ENCODE measurements around the gene MYH14. TPM values are rescaled to one million over a fixed set of nuclear protein-coding genes. Genes with fewer than 3 reads are reported as not detected.

The MYH14 gene
- total and polyA plus RNA-seq, 5 donors = 69.9 to 92.9 (median 73.6) TPM

DNA sequence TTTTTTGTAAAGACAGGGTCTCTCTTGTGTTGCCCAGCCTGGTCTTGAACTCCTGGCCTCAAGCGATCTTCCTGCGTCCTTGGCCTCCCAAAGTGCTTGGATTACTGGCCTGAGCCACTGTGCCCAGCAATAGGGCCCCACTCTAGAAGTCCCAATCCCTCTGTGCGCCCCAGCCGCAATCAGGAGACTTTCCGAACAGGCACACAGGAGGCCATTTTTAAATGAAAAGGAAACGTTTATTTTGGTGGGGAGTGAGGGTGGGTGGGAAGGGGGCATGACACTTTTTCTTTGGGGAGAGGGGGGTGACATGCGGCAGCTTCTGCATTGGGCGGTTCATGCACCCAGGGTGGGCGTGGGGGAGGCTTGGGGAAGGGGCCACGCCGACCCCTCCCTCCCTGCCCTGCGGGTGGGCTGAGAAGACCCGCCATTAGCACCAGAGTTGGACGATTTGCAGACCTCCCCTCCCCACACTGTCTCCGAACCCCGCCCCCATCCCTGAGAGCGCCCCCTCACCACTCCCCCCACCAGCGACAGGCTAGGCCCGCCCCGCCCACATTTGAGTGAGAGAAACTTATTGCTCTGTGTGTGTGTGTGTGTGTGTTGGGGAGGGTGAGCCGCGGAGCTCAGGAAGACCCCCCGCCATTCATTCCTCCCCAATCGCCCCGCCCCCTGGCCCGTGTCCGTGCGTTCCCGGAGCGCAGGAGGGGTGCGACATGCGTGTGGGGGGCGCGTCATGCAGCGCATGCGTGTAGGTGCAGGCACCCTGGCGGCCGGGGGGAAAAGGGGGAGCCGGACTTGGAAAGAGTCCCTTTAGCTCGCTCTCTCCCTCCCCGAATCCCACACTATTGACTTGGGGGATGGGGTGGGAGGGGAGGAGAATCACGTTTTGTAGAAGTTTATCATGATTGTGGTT lies 108.6 kb downstream of the MYH14 start:
- intact Hi-C loops (cut with DNase I) = no loop called here
- Histone ChIP-seq H3K4me1 (ENCODE audit: control insufficient read depth, insufficient read depth, low read length) (no peaks in the 10 kb centered on the region), H3K9me3 (ENCODE audit: control insufficient read depth, low read length) (no peaks in the 10 kb centered on the region), H3K4me3 (ENCODE audit: low read length) (peak overlapping the region; percentile 6), H3K27ac (ENCODE audit: low read length) (no peak overlapping the region), H3K27me3 (ENCODE audit: control insufficient read depth, insufficient read depth) (no peaks in the 10 kb centered on the region)
- 3% methylated on average over 42 of the region's 42 CpGs for WGBS
- DNase-seq (peak in 2 of 3 donors; percentile 60 to 77), ATAC-seq (peak; percentile 36 to 51)

DNA sequence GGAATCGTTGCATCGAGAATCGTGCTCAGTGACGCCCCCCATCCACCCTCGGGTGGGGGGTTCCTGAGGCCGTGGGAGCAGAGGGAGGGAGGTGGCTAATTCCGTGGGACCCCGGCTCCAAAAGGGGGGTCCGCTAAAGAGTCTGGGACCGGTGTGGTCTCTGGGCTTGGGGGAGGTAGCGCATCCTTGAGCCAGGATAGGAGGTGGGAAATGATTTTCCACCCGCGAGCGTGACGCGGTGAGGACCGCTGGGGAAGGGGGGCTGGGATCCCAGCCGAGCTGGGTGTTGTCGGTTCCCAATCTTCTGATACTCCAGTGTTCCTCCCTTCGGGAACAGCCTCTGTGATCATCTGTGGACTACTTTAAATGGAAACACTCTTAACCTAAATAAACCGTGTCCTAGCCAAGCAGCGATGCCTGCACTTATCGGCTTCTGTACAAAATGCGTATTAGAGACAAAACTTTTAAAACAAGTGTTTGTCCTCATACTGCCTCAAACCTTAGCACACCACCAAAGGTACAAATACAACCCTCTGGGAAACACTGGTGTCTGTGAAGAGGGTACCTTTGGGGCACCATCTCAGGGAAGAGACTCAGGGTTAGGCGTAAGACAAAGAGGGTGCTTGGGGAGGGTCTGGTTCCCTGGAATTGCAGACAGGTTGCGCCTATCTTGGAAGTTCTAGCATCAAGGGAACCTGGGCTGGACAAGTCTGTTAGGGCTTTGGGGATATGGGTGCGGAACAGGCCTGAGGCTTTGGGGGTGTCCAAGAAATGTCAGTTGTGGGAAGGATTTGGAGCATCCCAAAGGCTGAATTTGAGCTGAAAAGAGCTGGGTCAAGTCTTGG lies 109.8 kb downstream of the MYH14 start:
- Histone ChIP-seq H3K4me3 (ENCODE audit: low read length) (peak overlapping the region; percentile 7), H3K27ac (ENCODE audit: low read length) (no peak overlapping the region), H3K27me3 (ENCODE audit: control insufficient read depth, insufficient read depth) (no peaks in the 10 kb centered on the region), H3K9me3 (ENCODE audit: control insufficient read depth, low read length) (no peaks in the 10 kb centered on the region), H3K4me1 (ENCODE audit: control insufficient read depth, insufficient read depth, low read length) (no peaks in the 10 kb centered on the region)
- 8% methylated on average over 27 of the region's 27 CpGs for WGBS
- intact Hi-C loops (cut with DNase I) = no loop called here
- no peak for DNase-seq
- no peak for ATAC-seq

DNA sequence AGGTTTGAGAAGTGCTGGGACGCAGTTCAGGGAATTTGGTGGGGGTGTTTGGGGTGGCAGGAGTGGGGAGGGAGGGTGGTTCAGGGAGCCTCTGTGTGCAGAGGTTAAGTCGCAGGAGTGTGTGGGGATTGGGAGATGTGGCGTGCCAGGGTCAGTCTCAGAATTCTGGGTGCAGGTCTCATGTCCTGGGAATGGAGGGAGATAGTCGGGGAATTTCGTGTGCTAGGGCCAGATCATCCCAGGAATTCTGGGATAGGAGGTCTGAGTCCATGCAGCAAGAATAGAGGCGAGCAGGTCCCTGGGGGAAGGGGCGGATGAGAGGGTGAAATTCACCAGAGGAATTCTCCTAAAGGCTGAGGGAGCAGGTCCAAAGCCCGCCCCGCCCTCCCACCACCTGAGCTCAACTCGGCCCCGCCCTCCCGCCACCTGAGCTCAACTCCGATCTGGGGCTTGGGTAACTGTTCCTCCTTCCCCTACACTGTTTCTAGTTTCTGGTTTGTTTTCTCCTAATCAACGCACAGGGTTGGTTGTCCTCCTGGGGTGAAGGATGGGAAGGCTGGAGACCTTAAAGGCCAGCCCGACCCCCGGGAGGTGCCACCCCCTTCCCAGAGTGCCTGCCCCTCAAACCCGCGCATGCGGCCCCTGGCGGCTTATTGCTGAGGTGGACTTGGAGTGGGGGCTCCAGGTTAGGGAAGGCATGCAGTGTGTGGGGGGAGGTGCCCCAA lies 110.6 kb downstream of the MYH14 start:
- Histone ChIP-seq H3K4me1 (ENCODE audit: control insufficient read depth, insufficient read depth, low read length) (no peaks in the 10 kb centered on the region), H3K27me3 (ENCODE audit: control insufficient read depth, insufficient read depth) (no peaks in the 10 kb centered on the region), H3K4me3 (ENCODE audit: low read length) (no peak overlapping the region), H3K9me3 (ENCODE audit: control insufficient read depth, low read length) (no peaks in the 10 kb centered on the region), H3K27ac (ENCODE audit: low read length) (no peak overlapping the region)
- WGBS = 4% methylated on average over 20 of the region's 20 CpGs
- DNase-seq (no peak), ATAC-seq (no peak)
- intact Hi-C loops (cut with DNase I) = no loop called here

DNA sequence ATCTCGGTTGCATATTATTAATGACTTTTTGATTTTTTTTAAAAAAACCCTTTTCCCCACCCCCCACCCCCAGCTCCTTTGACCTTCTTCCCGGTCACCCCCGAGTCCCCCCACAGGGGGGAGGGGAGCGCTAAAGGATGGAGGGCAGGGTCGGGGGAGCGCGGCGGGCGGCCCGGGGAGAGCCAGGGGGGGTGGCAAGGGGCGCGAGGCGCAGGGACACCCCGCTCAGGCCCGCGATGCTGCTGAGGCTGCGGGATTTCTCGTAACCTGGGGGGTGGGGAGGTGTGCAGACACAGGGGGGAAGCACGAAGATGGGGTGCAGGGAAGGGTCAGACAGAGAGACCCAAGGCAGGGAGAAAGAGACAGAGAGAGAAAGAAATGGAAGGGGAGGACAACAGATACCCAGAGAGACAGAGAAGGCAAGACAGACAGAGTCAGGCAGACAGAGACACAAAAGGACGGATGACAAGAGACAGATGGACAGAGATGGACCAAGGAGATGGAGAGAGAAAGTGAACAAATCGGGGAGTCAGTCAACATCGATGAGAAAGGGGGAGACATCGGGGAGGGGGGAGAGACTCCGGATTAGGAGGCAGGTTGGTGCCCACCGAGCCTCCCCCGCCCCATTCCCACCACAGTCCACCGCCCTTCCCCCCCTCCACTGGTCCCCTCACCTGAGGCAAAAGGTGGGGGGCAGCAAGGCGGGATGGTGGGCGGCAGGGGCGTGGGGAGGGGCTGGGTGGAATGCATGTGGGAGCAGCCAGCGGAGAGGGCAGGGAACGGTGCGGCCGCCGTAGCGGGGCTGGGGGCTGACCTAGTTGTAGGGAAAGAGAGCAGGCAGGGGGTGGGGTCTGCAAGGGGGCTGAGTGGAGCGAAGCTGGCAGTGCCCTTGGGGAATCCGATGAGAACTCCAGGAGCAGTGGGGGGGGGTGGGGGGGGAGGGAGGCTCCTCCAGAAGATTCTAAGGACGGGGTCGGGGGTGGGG lies 111.6 kb downstream of the MYH14 start:
- DNase-seq = no peak
- peak overlapping the region; percentile 26 for H3K4me3 ChIP-seq (ENCODE audit: low read length)
- H3K9me3 ChIP-seq (ENCODE audit: control insufficient read depth, low read length) = no peaks in the 10 kb centered on the region
- 1% methylated on average over 40 of the region's 40 CpGs for WGBS
- ATAC-seq = no peak
- no peaks in the 10 kb centered on the region for H3K27me3 ChIP-seq (ENCODE audit: control insufficient read depth, insufficient read depth)
- H3K27ac ChIP-seq (ENCODE audit: low read length) = no peak overlapping the region
- no peaks in the 10 kb centered on the region for H3K4me1 ChIP-seq (ENCODE audit: control insufficient read depth, insufficient read depth, low read length)
- intact Hi-C loops (cut with DNase I) = no loop called here

DNA sequence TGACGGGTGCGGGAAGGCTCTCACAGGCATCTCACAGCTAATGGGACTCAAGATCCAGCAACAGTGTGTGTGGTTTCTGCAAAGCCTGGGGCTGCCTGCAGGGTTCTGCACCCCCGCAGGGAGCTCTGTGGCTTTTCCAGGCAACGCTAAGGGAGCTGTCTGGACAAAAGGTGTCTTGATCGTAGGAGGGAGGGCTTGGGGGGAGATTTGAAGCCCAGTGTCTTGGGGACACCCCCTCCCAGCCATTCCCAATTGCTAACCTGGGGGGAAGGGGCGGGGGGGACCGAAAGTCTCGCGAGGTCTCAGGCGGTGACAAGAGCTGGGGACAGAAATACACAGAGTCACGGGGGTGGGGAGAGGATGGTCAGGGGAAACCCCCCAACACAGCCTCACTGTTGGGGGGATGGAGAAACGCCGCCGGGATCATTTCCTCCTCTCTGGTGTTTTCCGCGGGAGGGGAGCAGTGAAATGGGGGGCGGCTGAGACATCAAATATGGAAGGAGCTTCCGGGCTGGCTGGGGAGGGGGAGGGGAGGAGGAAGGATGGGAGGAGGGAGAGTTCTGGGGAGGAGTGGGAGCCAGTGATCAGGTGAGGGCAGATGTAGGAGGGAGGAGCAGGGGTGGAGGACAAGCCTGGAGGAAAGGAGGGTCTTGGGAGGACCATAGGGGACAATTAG lies 112.5 kb downstream of the MYH14 start:
- DNase-seq (no peak), ATAC-seq (peak in 1 of 2 donors; percentile 6)
- no peaks in the 10 kb centered on the region for H3K9me3 ChIP-seq (ENCODE audit: control insufficient read depth, low read length)
- no peaks in the 10 kb centered on the region for H3K4me1 ChIP-seq (ENCODE audit: control insufficient read depth, insufficient read depth, low read length)
- no peaks in the 10 kb centered on the region for H3K27me3 ChIP-seq (ENCODE audit: control insufficient read depth, insufficient read depth)
- intact Hi-C loops (cut with DNase I) = no loop called here
- peak overlapping the region; percentile 26 for H3K4me3 ChIP-seq (ENCODE audit: low read length)
- no peak overlapping the region for H3K27ac ChIP-seq (ENCODE audit: low read length)
- WGBS = 1% methylated on average over 18 of the region's 18 CpGs

DNA sequence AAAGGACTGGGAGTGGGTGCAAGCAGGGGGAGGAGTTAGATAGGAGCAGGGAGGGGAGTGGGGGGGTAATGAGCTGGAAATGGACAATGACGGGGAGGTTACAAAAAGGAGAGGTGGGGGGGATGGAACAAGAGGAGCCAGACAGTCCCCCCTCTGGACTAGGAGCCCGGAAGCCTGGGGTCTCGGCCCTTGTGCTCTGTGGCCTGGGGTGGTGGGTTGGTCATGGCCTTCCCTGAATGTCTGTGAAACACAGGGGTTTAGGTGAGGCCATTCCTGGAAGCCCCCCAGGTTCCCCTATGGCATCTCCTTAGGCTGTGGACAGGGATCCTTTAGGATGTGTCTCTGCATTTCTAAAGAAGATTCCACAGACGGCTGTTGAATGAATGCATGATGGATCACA lies 113.7 kb downstream of the MYH14 start:
- H3K4me3 ChIP-seq (ENCODE audit: low read length) = no peak overlapping the region
- intact Hi-C loops (cut with DNase I) = no loop called here
- ATAC-seq (no peak), DNase-seq (no peak)
- no peaks in the 10 kb centered on the region for H3K4me1 ChIP-seq (ENCODE audit: control insufficient read depth, insufficient read depth, low read length)
- no peaks in the 10 kb centered on the region for H3K27me3 ChIP-seq (ENCODE audit: control insufficient read depth, insufficient read depth)
- no peak overlapping the region for H3K27ac ChIP-seq (ENCODE audit: low read length)
- no peaks in the 10 kb centered on the region for H3K9me3 ChIP-seq (ENCODE audit: control insufficient read depth, low read length)
- WGBS = 65% methylated on average over 4 of the region's 4 CpGs

DNA sequence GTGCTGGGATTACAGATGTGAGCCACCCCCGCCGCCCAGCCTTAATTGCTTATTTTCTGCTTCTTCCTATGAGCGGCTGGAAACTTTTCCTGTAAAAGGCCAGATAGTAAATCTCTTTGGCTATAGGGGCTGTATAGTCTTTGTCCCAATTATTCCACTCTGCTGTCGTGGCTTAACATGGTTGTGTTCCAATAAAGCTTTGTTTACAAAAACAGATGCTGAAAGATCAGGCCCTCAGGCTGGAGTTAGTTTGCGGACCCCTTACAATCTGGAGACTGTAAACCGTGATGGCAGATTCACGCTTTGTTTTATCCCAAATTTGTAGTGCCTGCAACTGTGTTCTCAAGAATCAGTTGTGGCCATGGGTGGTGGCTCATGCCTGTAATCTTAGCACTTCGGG lies 115.0 kb downstream of the MYH14 start:
- ATAC-seq = no peak
- 88% methylated on average over 8 of the region's 8 CpGs for WGBS
- Histone ChIP-seq H3K27ac (ENCODE audit: low read length) (no peak overlapping the region), H3K4me1 (ENCODE audit: control insufficient read depth, insufficient read depth, low read length) (no peaks in the 10 kb centered on the region), H3K4me3 (ENCODE audit: low read length) (no peak overlapping the region), H3K27me3 (ENCODE audit: control insufficient read depth, insufficient read depth) (no peaks in the 10 kb centered on the region), H3K9me3 (ENCODE audit: control insufficient read depth, low read length) (no peaks in the 10 kb centered on the region)
- DNase-seq = no peak
- intact Hi-C loops (cut with DNase I) = no loop called here

DNA sequence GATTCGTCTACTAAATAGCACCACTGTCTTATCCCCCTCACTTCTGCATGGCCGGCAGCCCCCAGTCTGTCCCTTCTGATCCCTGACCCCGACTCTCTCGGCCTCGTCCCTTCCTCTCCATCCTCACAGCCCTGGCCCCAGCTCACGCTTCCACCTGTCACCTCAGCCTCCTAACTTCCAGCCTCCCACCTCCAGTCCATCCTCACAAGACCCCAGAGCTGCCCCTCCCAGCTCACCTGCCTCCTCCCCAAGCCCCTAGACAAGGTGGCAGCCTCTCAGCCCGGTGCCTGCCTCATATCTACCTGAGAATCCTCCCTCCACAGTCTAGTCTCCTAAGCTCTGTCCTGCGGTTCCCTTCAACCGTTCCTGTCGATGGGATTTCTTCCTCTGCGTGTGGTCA lies 115.7 kb downstream of the MYH14 start:
- no peak for DNase-seq
- Histone ChIP-seq H3K27ac (ENCODE audit: low read length) (no peak overlapping the region), H3K4me3 (ENCODE audit: low read length) (no peak overlapping the region), H3K27me3 (ENCODE audit: control insufficient read depth, insufficient read depth) (no peaks in the 10 kb centered on the region), H3K9me3 (ENCODE audit: control insufficient read depth, low read length) (no peaks in the 10 kb centered on the region), H3K4me1 (ENCODE audit: control insufficient read depth, insufficient read depth, low read length) (no peaks in the 10 kb centered on the region)
- WGBS = 84% methylated on average over 11 of the region's 11 CpGs
- intact Hi-C loops (cut with DNase I) = no loop called here
- no peak for ATAC-seq

DNA sequence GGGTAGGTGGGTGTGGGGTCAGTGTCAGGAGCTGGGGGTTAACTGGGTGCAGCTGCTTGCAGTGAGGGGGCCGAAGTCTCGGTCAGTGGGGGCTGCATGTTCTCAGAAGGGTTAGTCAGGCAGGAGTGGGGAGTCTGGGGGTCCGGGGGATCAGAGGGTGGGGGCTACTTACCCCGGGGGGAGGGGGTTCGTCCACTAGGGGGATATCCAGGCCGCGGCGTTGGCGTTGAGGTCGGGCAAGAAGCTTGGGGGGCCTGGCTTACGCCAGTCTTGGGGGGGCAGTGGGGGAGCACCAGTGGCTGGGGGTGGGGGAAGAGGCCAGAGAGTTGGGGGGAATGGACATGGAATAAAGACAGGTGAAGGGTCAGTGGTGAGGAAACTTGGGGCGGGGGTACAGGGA lies 116.6 kb downstream of the MYH14 start:
- DNase-seq = no peak
- intact Hi-C loops (cut with DNase I) = no loop called here
- Histone ChIP-seq H3K9me3 (ENCODE audit: control insufficient read depth, low read length) (no peaks in the 10 kb centered on the region), H3K27me3 (ENCODE audit: control insufficient read depth, insufficient read depth) (no peaks in the 10 kb centered on the region), H3K4me3 (ENCODE audit: low read length) (no peak overlapping the region), H3K27ac (ENCODE audit: low read length) (no peak overlapping the region), H3K4me1 (ENCODE audit: control insufficient read depth, insufficient read depth, low read length) (no peaks in the 10 kb centered on the region)
- ATAC-seq = no peak
- 90% methylated on average over 12 of the region's 12 CpGs for WGBS

GRCh38 chr19:50320596-50320995 lies 117.2 kb downstream of the MYH14 start:
- ATAC-seq (no peak), DNase-seq (no peak)
- Histone ChIP-seq H3K4me3 (ENCODE audit: low read length) (no peak overlapping the region), H3K27ac (ENCODE audit: low read length) (no peak overlapping the region), H3K9me3 (ENCODE audit: control insufficient read depth, low read length) (no peaks in the 10 kb centered on the region), H3K27me3 (ENCODE audit: control insufficient read depth, insufficient read depth) (no peaks in the 10 kb centered on the region), H3K4me1 (ENCODE audit: control insufficient read depth, insufficient read depth, low read length) (no peaks in the 10 kb centered on the region)
- intact Hi-C loops (cut with DNase I) = no loop called here
- WGBS = 90% methylated on average over 20 of the region's 20 CpGs

All from right cardiac atrium (tissue), 5 donors.